PC-9 (cell line): ENCODE measurements around the gene CLCA4. TPM values are rescaled to one million over a fixed set of nuclear protein-coding genes. Genes with fewer than 3 reads are reported as not detected.

Source experiments
- BruUV-seq: library from RNA; stranded (reverse); fragments of 400-500 nt; replicated peaks from 2 replicates; lab custom pipeline; 2021; lab: Mats Ljungman, UMichigan
- CTCF ChIA-PET: fragments of 300-600 bp; sonication (Branson Sonifier 250); formaldehyde crosslinking; loops from one replicate; lab custom pipeline; 2022; ENCODE audit warnings: antibody characterized with exemption; lab: Charles Lee
- POLR2A ChIA-PET: fragments of 300-600 bp; sonication (Branson Sonifier 250); formaldehyde crosslinking; loops from one replicate; lab custom pipeline; 2022; ENCODE audit warnings: antibody characterized with exemption; ENCODE audit not compliant: unreplicated experiment; lab: Charles Lee
- DNase-seq, 2 experiments: peaks; one replicate each; pipeline versions ENCODE4 v3.0.0 to v3.0.0-alpha.2; 2015 to 2022; ENCODE audit warnings: mixed read lengths in 1 of 2
- H2AFZ ChIP-seq: fragments of 200-600 bp; sonication (generic); 2 replicates; pipeline ENCODE4 v1.8.1; 2017; ENCODE audit warnings: antibody characterized with exemption
- H3F3A ChIP-seq: fragments of 200-600 bp; sonication (generic); 2 replicates; pipeline ENCODE4 v1.8.1; 2017; ENCODE audit warnings: antibody characterized with exemption, mild to moderate bottlenecking, low read depth; ENCODE audit not compliant: insufficient read depth
- H3K27ac ChIP-seq: fragments of 200-600 bp; sonication (generic); 2 replicates; pipeline ENCODE4 v1.6.1; 2016; ENCODE audit warnings: mixed run types
- H3K27me3 ChIP-seq: fragments of 200-600 bp; sonication (generic); 2 replicates; pipeline ENCODE4 v1.6.1; 2016; ENCODE audit warnings: low read depth, mixed run types; ENCODE audit not compliant: insufficient read depth
- H3K36me3 ChIP-seq: fragments of 200-600 bp; sonication (generic); 2 replicates; pipeline ENCODE4 v1.6.1; 2016; ENCODE audit warnings: low read depth, mixed run types
- H3K4me1 ChIP-seq: fragments of 200-600 bp; sonication (generic); replicated peaks from 2 replicates; pipeline ENCODE4 v1.6.1; 2016; ENCODE audit warnings: mixed run types; ENCODE audit not compliant: insufficient read depth
- H3K4me2 ChIP-seq: fragments of 200-600 bp; sonication (generic); 2 replicates; pipeline ENCODE4 v1.6.1; 2017; ENCODE audit warnings: mixed run types
- H3K4me3 ChIP-seq: fragments of 200-600 bp; sonication (generic); 2 replicates; pipeline ENCODE4 v1.6.1; 2016; ENCODE audit warnings: mixed run types
- H3K79me2 ChIP-seq: fragments of 200-600 bp; sonication (generic); 2 replicates; pipeline ENCODE4 v1.6.1; 2017; ENCODE audit warnings: low read depth, mixed run types
- H3K9me2 ChIP-seq: fragments of 200-600 bp; sonication (generic); 2 replicates; pipeline ENCODE4 v1.8.1; 2017; ENCODE audit warnings: mild to moderate bottlenecking; ENCODE audit not compliant: insufficient read depth
- H3K9me3 ChIP-seq: fragments of 200-600 bp; sonication (generic); 2 replicates; pipeline ENCODE4 v1.8.1; 2016; ENCODE audit warnings: low read depth; ENCODE audit not compliant: insufficient read depth
- H4K20me1 ChIP-seq: fragments of 200-600 bp; sonication (generic); 2 replicates; pipeline ENCODE4 v1.8.1; 2017; ENCODE audit not compliant: insufficient read depth
- CTCF ChIP-seq: fragments of 200-600 bp; sonication (generic); conservative IDR thresholded peaks from 2 replicates; pipeline ENCODE4 v1.6.1; 2017; ENCODE audit warnings: mixed run types, antibody characterized with exemption, mild to moderate bottlenecking, moderate library complexity
- EZH2 ChIP-seq: fragments of 200-600 bp; sonication (generic); IDR thresholded peaks from 2 replicates; pipeline ENCODE4 v1.8.0; 2017; ENCODE audit warnings: antibody characterized with exemption, low read depth
- intact Hi-C: fragments of 100-400 bp; cut with micrococcal nuclease; formaldehyde crosslinking; loops from one replicate; pipeline ENCODE4 v1.10.0; 2022; ENCODE audit not compliant: unreplicated experiment
- total RNA-seq: library from RNA; stranded (reverse); gene quantifications from 2 replicates; pipeline ENCODE4 v1.2.3, GENCODE V29; 2021

CLCA4 gene
- total RNA-seq, 1 experiment from 2014 or later = not detected

- no peaks in the 10 kb centered on the region for H3K27me3 ChIP-seq
- H3K27ac ChIP-seq = no peak overlapping the region
- H3K36me3 ChIP-seq = no peaks in the 10 kb centered on the region
- intact Hi-C loops = no loop called here
- BruUV-seq = no TSS peak
- no peak overlapping the region for H3K4me3 ChIP-seq
- 0 out of 2 replicates have a peak, but pooled peaks cover 3% of the 10 kb centered on the region for H3K9me3 ChIP-seq
- H2AFZ ChIP-seq = no peak overlapping the region
- H3K79me2 ChIP-seq = no peaks in the 10 kb centered on the region
- no peaks in the 10 kb centered on the region for H4K20me1 ChIP-seq
- peaks cover 10% of the 10 kb centered on the region for H3K4me1 ChIP-seq
- no peak overlapping the region for H3K4me2 ChIP-seq
- H3K9me2 ChIP-seq = 0 out of 2 replicates have a peak, but pooled peaks cover 4% of the 10 kb centered on the region
- TF ChIP-seq EZH2 (no peak), CTCF (no peak)
- peaks cover 8% of the 10 kb centered on the region; the same call in 1 of the 2 replicates for H3F3A ChIP-seq
- CTCF ChIA-PET = no interaction called here
- POLR2A ChIA-PET = interaction anchor here (0.6 kb wide), 1 partner anchor 137 kb away, joined by 4 read pairs; no protein-coding TSS in a partner anchor
- no peak for DNase-seq
Measured at GRCh38 chr1:86541859-86542258, 5.0 kb upstream of the CLCA4 start.

GRCh38 chr1:86542631-86543030 lies 4.2 kb upstream of the CLCA4 start:
- POLR2A ChIA-PET = no interaction called here
- no peaks in the 10 kb centered on the region for H3K36me3 ChIP-seq
- H3F3A ChIP-seq = peaks cover 8% of the 10 kb centered on the region; the same call in 1 of the 2 replicates
- H2AFZ ChIP-seq = no peak overlapping the region
- H3K27ac ChIP-seq = no peak overlapping the region
- intact Hi-C loops = no loop called here
- 0 out of 2 replicates have a peak, but pooled peaks cover 3% of the 10 kb centered on the region for H3K9me3 ChIP-seq
- no TSS peak for BruUV-seq
- H3K4me3 ChIP-seq = no peak overlapping the region
- H3K79me2 ChIP-seq = no peaks in the 10 kb centered on the region
- H3K27me3 ChIP-seq = no peaks in the 10 kb centered on the region
- H3K9me2 ChIP-seq = 0 out of 2 replicates have a peak, but pooled peaks cover 4% of the 10 kb centered on the region
- H4K20me1 ChIP-seq = no peaks in the 10 kb centered on the region
- no peak for TF ChIP-seq EZH2
- TF ChIP-seq CTCF = no peak
- CTCF ChIA-PET = no interaction called here
- peak; percentile 31 to 88 for DNase-seq
- H3K4me1 ChIP-seq = peaks cover 10% of the 10 kb centered on the region
- H3K4me2 ChIP-seq = no peak overlapping the region

- H3K9me3 ChIP-seq = no peaks in the 10 kb centered on the region
- no peak overlapping the region for H3K4me2 ChIP-seq
- no peak overlapping the region for H2AFZ ChIP-seq
- no peaks in the 10 kb centered on the region for H3K4me1 ChIP-seq
- H4K20me1 ChIP-seq = no peaks in the 10 kb centered on the region
- BruUV-seq = no TSS peak
- H3K27me3 ChIP-seq = no peaks in the 10 kb centered on the region
- H3K4me3 ChIP-seq = no peak overlapping the region
- no peaks in the 10 kb centered on the region for H3K79me2 ChIP-seq
- ChIA-PET POLR2A (no interaction called here), CTCF (no interaction called here)
- H3K36me3 ChIP-seq = no peaks in the 10 kb centered on the region
- 0 out of 2 replicates have a peak, but pooled peaks cover 1% of the 10 kb centered on the region for H3K9me2 ChIP-seq
- H3K27ac ChIP-seq = no peak overlapping the region
- intact Hi-C loops = no loop called here
- TF ChIP-seq EZH2 (no peak), CTCF (no peak)
- no peaks in the 10 kb centered on the region for H3F3A ChIP-seq
- no peak for DNase-seq
Measured at GRCh38 chr1:86548839-86549238, 2.0 kb downstream of the CLCA4 start.
